Measurements from ENCODE around the gene ZCRB1. TPM values are rescaled to one million over a fixed set of nuclear protein-coding genes. Genes with fewer than 3 reads are reported as not detected.

The ZCRB1 gene
- total RNA-seq, 2 experiments from 2014 or later = 77.0 to 81.3 TPM

DNA sequence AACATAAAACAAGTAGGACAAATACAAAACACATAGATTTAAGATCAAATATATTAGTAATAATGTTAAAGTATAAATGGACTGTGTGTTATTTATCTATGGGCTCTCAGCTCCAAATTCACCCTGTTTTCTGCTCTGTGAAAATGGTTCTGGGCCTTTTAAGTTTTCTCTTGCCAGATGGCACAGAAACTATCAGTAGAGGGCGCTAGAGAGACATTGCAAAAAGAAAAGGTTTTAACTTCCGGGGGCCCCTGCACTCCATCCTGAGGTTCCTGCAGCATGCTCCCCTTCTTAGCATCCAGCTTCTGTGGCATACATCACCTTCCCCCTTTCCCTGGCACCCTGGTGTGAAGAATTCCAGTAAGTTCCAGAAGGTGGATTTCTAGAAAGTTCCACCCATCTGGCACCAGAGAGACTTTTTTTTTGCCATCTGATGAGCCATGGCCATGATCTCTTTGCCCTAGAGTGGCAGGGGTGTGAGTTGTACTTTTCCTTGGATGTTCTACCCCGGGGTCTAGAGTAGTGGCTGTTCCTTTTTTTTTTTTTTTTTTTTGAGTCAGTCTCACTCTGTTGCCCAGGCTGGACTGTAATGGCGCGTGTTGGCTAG is 29.3 kb downstream of the ZCRB1 start:
- CTCF ChIA-PET = interaction anchor here (0.5 to 1.7 kb wide), 10 partner anchors 11 to 170 kb away, joined by 3 to 7 read pairs (median 4); no protein-coding TSS in a partner anchor
- H3K27ac Mint-ChIP-seq = no peak overlapping the region
- intact Hi-C loops (cut with micrococcal nuclease) = no loop called here

DNA sequence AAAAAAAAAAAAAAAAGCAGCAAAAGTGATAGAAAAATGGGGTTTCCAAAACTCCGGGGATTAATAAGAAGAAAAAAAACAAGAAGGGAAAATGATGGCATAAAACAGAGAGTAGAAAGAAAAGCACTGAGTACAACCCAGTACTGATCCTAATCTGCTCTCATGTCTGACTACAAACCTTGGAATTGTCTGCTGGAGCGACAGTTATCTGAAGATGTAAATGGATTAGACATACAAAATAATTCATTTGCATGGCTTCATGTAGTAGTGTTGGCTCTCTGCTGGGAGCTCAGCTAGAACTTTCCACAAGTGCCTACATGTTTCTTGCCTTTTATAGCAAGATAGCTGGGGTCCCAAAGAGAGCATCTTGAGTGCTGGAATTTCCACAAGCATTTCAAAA is 34.2 kb downstream of the ZCRB1 start:
- POLR2A ChIA-PET = no interaction called here
- H3K27me3 Mint-ChIP-seq = peaks cover 7% of the 10 kb centered on the region
- no peaks in the 10 kb centered on the region for H3K9me3 Mint-ChIP-seq
- no peak overlapping the region for H3K4me3 Mint-ChIP-seq
- H3K4me1 Mint-ChIP-seq (ENCODE audit: low read depth) = no peaks in the 10 kb centered on the region
- no peak overlapping the region for H3K27ac Mint-ChIP-seq
- no peaks in the 10 kb centered on the region for H3K36me3 Mint-ChIP-seq (ENCODE audit: low read depth)
- no peak for DNase-seq
- CTCF ChIA-PET = no interaction called here
- TF ChIP-seq, protein P1, sequence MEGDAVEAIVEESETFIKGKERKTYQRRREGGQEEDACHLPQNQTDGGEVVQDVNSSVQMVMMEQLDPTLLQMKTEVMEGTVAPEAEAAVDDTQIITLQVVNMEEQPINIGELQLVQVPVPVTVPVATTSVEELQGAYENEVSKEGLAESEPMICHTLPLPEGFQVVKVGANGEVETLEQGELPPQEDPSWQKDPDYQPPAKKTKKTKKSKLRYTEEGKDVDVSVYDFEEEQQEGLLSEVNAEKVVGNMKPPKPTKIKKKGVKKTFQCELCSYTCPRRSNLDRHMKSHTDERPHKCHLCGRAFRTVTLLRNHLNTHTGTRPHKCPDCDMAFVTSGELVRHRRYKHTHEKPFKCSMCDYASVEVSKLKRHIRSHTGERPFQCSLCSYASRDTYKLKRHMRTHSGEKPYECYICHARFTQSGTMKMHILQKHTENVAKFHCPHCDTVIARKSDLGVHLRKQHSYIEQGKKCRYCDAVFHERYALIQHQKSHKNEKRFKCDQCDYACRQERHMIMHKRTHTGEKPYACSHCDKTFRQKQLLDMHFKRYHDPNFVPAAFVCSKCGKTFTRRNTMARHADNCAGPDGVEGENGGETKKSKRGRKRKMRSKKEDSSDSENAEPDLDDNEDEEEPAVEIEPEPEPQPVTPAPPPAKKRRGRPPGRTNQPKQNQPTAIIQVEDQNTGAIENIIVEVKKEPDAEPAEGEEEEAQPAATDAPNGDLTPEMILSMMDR (IDR thresholded peaks at IDR 0.05) = no peak
- no peak for ATAC-seq
- intact Hi-C loops (cut with micrococcal nuclease) = no loop called here

More for the DNA sequence above, 29.3 kb downstream of the ZCRB1 start:
- DNase-seq (peak; percentile 24), ATAC-seq (no peak)
- POLR2A ChIA-PET = interaction anchor here (0.6 kb wide), 1 partner anchor 81 kb away, joined by 3 read pairs; no protein-coding TSS in a partner anchor
- no peaks in the 10 kb centered on the region for H3K36me3 Mint-ChIP-seq (ENCODE audit: low read depth)
- H3K27me3 Mint-ChIP-seq = no peaks in the 10 kb centered on the region
- H3K9me3 Mint-ChIP-seq = no peaks in the 10 kb centered on the region
- peaks cover 17% of the 10 kb centered on the region for H3K4me1 Mint-ChIP-seq (ENCODE audit: low read depth)
- H3K4me3 Mint-ChIP-seq = no peak overlapping the region
- TF ChIP-seq, protein P1 (IDR thresholded peaks at IDR 0.05) = peak; percentile 71

DNA sequence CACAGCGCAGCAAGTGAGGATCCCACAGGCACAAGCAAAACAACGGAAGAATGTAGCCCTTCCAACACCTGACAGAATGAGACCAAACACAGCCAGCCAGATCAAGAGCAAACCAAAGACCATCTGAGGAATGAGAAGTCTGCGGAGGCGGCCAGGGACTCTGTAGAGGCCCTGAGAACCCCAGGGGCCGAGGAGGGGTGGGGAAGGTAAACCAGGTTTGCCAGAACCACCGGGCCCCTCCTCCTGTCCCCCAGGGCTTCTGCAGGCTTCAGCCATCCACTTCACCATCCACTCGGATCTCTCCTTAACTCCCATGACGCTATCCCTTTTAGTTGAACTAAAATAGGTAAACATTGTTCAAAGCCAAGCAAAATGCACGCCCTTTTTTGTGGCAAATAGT is 37.4 kb downstream of the ZCRB1 start:
- CTCF ChIA-PET = no interaction called here
- Mint-ChIP-seq H3K27ac (no peak overlapping the region), H3K4me3 (no peak overlapping the region), H3K27me3 (peaks cover 7% of the 10 kb centered on the region), H3K4me1 (ENCODE audit: low read depth) (peaks cover 2% of the 10 kb centered on the region), H3K36me3 (ENCODE audit: low read depth) (no peaks in the 10 kb centered on the region), H3K9me3 (no peaks in the 10 kb centered on the region)
- ATAC-seq = no peak
- TF ChIP-seq, protein P1 (IDR thresholded peaks at IDR 0.05) = no peak
- POLR2A ChIA-PET = no interaction called here
- intact Hi-C loops (cut with micrococcal nuclease) = no loop called here
- DNase-seq = no peak

DNA sequence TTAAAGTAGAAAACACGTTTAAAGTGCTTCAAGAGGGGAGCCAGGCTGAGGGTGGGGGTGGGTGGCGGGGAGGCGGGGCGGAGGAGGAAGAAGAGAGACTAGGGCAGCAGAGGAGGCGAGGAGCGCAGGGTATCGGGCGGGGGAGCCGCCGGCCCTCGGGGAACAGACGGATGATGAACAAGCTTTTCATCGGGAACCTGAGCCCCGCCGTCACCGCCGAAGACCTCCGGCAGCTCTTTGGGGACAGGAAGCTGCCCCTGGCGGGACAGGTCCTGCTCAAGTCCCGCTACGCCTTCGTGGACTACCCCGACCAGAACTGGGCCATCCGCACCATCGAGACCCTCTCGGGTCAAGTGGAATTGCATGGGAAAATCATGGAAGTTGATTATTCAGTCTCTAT is 39.2 kb downstream of the ZCRB1 start:
- Mint-ChIP-seq H3K27me3 (peaks cover 7% of the 10 kb centered on the region), H3K4me1 (ENCODE audit: low read depth) (peaks cover 2% of the 10 kb centered on the region), H3K36me3 (ENCODE audit: low read depth) (no peaks in the 10 kb centered on the region), H3K27ac (no peak overlapping the region), H3K4me3 (no peak overlapping the region), H3K9me3 (no peaks in the 10 kb centered on the region)
- ChIA-PET POLR2A (no interaction called here), CTCF (no interaction called here)
- intact Hi-C loops (cut with micrococcal nuclease) = no loop called here
- TF ChIP-seq, protein P1 (IDR thresholded peaks at IDR 0.05) = no peak
- ATAC-seq = no peak
- DNase-seq = no peak

DNA sequence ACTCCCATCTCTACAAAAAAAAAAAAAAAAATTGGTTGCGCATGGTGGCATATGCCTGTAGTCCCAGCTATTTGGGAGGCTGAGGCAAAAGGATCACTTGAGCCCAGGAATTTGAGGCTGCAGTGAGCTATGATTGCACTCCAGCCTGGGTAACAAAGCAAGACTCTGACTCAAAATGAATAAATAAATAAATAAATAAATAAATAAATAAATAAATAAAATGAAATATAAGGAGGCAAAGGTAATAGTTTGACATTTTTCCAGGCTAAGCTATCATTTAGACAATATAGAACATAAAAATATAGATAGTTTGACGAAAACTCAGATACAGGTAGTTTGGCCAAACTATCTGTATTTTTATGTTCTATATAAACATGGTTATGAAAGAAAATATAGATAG is 40.5 kb downstream of the ZCRB1 start:
- intact Hi-C loops (cut with micrococcal nuclease) = no loop called here
- ChIA-PET POLR2A (interaction anchor here (0.6 kb wide), 1 partner anchor 200 kb away, joined by 3 read pairs; no protein-coding TSS in a partner anchor), CTCF (no interaction called here)
- Mint-ChIP-seq H3K27ac (no peak overlapping the region), H3K4me3 (no peak overlapping the region), H3K4me1 (ENCODE audit: low read depth) (peaks cover 2% of the 10 kb centered on the region), H3K36me3 (ENCODE audit: low read depth) (no peaks in the 10 kb centered on the region), H3K9me3 (no peaks in the 10 kb centered on the region), H3K27me3 (peaks cover 7% of the 10 kb centered on the region)
- DNase-seq = no peak
- TF ChIP-seq, protein P1 (IDR thresholded peaks at IDR 0.05) = no peak
- no peak for ATAC-seq

Data from activated CD8-positive, alpha-beta T cell treated with anti-CD3 and anti-CD28 coated beads for 36 hours (primary cell).